ENCODE results near the gene TAC3.

TAC3 gene

GRCh38 chr12:56999456-56999855, 16.9 kb downstream of the TAC3 start:
- TF ChIP-seq SPI1 (IDR thresholded peaks at IDR 0.05; ENCODE audit: low read depth, low read length) (no peak), POLR2AphosphoS5 (IDR thresholded peaks at IDR 0.05; ENCODE audit: low read depth, low read length) (no peak), POU2F2 (IDR thresholded peaks at IDR 0.05; ENCODE audit: low read depth, low read length) (no peak), PAX5 (IDR thresholded peaks at IDR 0.05; ENCODE audit: insufficient read depth, low read length, severe bottlenecking) (no peak), TAF1 (IDR thresholded peaks at IDR 0.05; ENCODE audit: low read depth, low read length) (no peak), POLR2A (IDR thresholded peaks at IDR 0.05; ENCODE audit: low read depth, low read length) (no peak)
- no peak for FAIRE-seq
- no peak for DNase-seq (ENCODE audit: insufficient read length, low spot score)

- peak; percentile 62 for DNase-seq (ENCODE audit: insufficient read length, low spot score)
- peak; percentile 94 for FAIRE-seq
Observed at GRCh38 chr12:56998981-56999380, 17.3 kb downstream of the TAC3 start.

GRCh38 chr12:56998316-56998715, 18.0 kb downstream of the TAC3 start:
- TF ChIP-seq SPI1 (IDR thresholded peaks at IDR 0.05; ENCODE audit: low read depth, low read length) (no peak), POLR2AphosphoS5 (IDR thresholded peaks at IDR 0.05; ENCODE audit: low read depth, low read length) (no peak), TAF1 (IDR thresholded peaks at IDR 0.05; ENCODE audit: low read depth, low read length) (no peak), POU2F2 (IDR thresholded peaks at IDR 0.05; ENCODE audit: low read depth, low read length) (no peak), POLR2A (IDR thresholded peaks at IDR 0.05; ENCODE audit: low read depth, low read length) (no peak)
- peak; percentile 47 for FAIRE-seq
- DNase-seq (ENCODE audit: insufficient read length, low spot score) = no peak

More at GRCh38 chr12:56998981-56999380, 17.3 kb downstream of the TAC3 start:
- TF ChIP-seq POLR2AphosphoS5 (IDR thresholded peaks at IDR 0.05; ENCODE audit: low read depth, low read length) (no peak), POU2F2 (IDR thresholded peaks at IDR 0.05; ENCODE audit: low read depth, low read length) (no peak), TAF1 (IDR thresholded peaks at IDR 0.05; ENCODE audit: low read depth, low read length) (no peak), PAX5 (IDR thresholded peaks at IDR 0.05; ENCODE audit: insufficient read depth, low read length, severe bottlenecking) (no peak), SPI1 (IDR thresholded peaks at IDR 0.05; ENCODE audit: low read depth, low read length) (no peak), POLR2A (IDR thresholded peaks at IDR 0.05; ENCODE audit: low read depth, low read length) (no peak)

- DNase-seq (ENCODE audit: insufficient read length, low spot score) = no peak
- FAIRE-seq = no peak
- TF ChIP-seq TAF1 (IDR thresholded peaks at IDR 0.05; ENCODE audit: low read depth, low read length) (no peak), SPI1 (IDR thresholded peaks at IDR 0.05; ENCODE audit: low read depth, low read length) (no peak), POU2F2 (IDR thresholded peaks at IDR 0.05; ENCODE audit: low read depth, low read length) (no peak), POLR2AphosphoS5 (IDR thresholded peaks at IDR 0.05; ENCODE audit: low read depth, low read length) (no peak), PAX5 (IDR thresholded peaks at IDR 0.05; ENCODE audit: insufficient read depth, low read length, severe bottlenecking) (no peak), POLR2A (IDR thresholded peaks at IDR 0.05; ENCODE audit: low read depth, low read length) (no peak)
Observed at GRCh38 chr12:56996793-56997545, 19.4 kb downstream of the TAC3 start.

GRCh38 chr12:56995930-56996496, 20.3 kb downstream of the TAC3 start:
- FAIRE-seq = no peak
- no peak for DNase-seq (ENCODE audit: insufficient read length, low spot score)
- TF ChIP-seq TAF1 (IDR thresholded peaks at IDR 0.05; ENCODE audit: low read depth, low read length) = no peak
- TF ChIP-seq POU2F2 (IDR thresholded peaks at IDR 0.05; ENCODE audit: low read depth, low read length) = no peak
- no peak for TF ChIP-seq POLR2A (IDR thresholded peaks at IDR 0.05; ENCODE audit: low read depth, low read length)
- TF ChIP-seq PAX5 (IDR thresholded peaks at IDR 0.05; ENCODE audit: insufficient read depth, low read length, severe bottlenecking) = no peak
- TF ChIP-seq SPI1 (IDR thresholded peaks at IDR 0.05; ENCODE audit: low read depth, low read length) = no peak
- TF ChIP-seq POLR2AphosphoS5 (IDR thresholded peaks at IDR 0.05; ENCODE audit: low read depth, low read length) = no peak

- DNase-seq (ENCODE audit: insufficient read length, low spot score) = no peak
- TF ChIP-seq PAX5 (IDR thresholded peaks at IDR 0.05; ENCODE audit: insufficient read depth, low read length, severe bottlenecking) = no peak
- FAIRE-seq = no peak
Observed at GRCh38 chr12:56995201-56995929, 21.0 kb downstream of the TAC3 start.

GRCh38 chr12:56994231-56994746, 22.0 kb downstream of the TAC3 start:
- FAIRE-seq (no peak), DNase-seq (ENCODE audit: insufficient read length, low spot score) (no peak)
- no peak for TF ChIP-seq POU2F2 (IDR thresholded peaks at IDR 0.05; ENCODE audit: low read depth, low read length)
- TF ChIP-seq POLR2AphosphoS5 (IDR thresholded peaks at IDR 0.05; ENCODE audit: low read depth, low read length) = no peak

- no peak for DNase-seq (ENCODE audit: insufficient read length, low spot score)
- TF ChIP-seq PAX5 (IDR thresholded peaks at IDR 0.05; ENCODE audit: insufficient read depth, low read length, severe bottlenecking) (no peak), POLR2A (IDR thresholded peaks at IDR 0.05; ENCODE audit: low read depth, low read length) (no peak), SPI1 (IDR thresholded peaks at IDR 0.05; ENCODE audit: low read depth, low read length) (no peak), TAF1 (IDR thresholded peaks at IDR 0.05; ENCODE audit: low read depth, low read length) (no peak), POLR2AphosphoS5 (IDR thresholded peaks at IDR 0.05; ENCODE audit: low read depth, low read length) (no peak), POU2F2 (IDR thresholded peaks at IDR 0.05; ENCODE audit: low read depth, low read length) (no peak)
- no peak for FAIRE-seq
Observed at GRCh38 chr12:56993346-56993745, 23.0 kb downstream of the TAC3 start.

- TF ChIP-seq SPI1 (IDR thresholded peaks at IDR 0.05; ENCODE audit: low read depth, low read length) (peak; percentile 89), POLR2AphosphoS5 (IDR thresholded peaks at IDR 0.05; ENCODE audit: low read depth, low read length) (no peak)
- FAIRE-seq (no peak), DNase-seq (ENCODE audit: insufficient read length, low spot score) (no peak)
Observed at GRCh38 chr12:56991319-56992246, 24.7 kb downstream of the TAC3 start.

Measured in GM12891 (cell line).